ENCODE results near the gene TEPSIN. TPM values are rescaled to one million over a fixed set of nuclear protein-coding genes. Genes with fewer than 3 reads are reported as not detected.

TEPSIN gene
- total RNA-seq, 2 donors from 2014 or later: 47.9 to 61.7 TPM

DNA sequence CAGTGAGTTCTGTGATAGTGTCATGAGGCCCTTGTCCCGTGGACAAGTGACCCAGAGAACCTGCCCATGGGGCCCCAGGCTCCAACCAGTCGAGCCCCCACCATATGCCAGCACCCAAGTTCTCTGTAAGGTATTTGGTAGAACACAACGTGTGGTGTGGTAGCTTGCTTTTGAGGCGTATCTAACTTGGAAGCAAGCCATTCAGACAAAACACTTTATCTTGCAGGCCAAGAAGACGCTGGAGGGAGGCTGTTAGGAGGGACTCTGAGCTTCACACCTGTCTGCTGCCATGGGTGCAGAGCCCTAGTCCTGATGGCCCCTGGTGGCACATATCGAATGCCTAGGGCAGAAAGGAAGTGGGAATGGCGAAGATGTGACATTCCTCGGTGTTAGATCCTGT is 1.9 kb upstream of the TEPSIN start:
- Mint-ChIP-seq H3K36me3 (no peaks in the 10 kb centered on the region), H3K9me3 (no peaks in the 10 kb centered on the region), H3K4me3 (peak overlapping the region; percentile 87), H3K27ac (peak overlapping the region in 1 of 2 donors; percentile 75), H3K27me3 (no peaks in the 10 kb centered on the region), H3K4me1 (ENCODE audit: low read depth in 2 of 2) (peaks cover 23 to 32% of the 10 kb centered on the region in 2 donors)
- DNase-seq (ENCODE audit: low spot score): no peak
- no peak for ATAC-seq

GRCh38 chr17:81239714-81240555 is 1.1 kb upstream of the TEPSIN start:
- H3K9me3 Mint-ChIP-seq: no peaks in the 10 kb centered on the region
- ATAC-seq (no peak), DNase-seq (ENCODE audit: low spot score) (no peak)
- no peaks in the 10 kb centered on the region for H3K36me3 Mint-ChIP-seq
- peaks cover 25 to 36% of the 10 kb centered on the region in 2 donors for H3K4me1 Mint-ChIP-seq (ENCODE audit: low read depth in 2 of 2)
- H3K27me3 Mint-ChIP-seq: no peaks in the 10 kb centered on the region
- H3K4me3 Mint-ChIP-seq: peak overlapping the region; percentile 87
- H3K27ac Mint-ChIP-seq: peak overlapping the region; percentile 75 to 87

- Mint-ChIP-seq H3K27ac (peak overlapping the region in 1 of 2 donors; percentile 75), H3K9me3 (no peaks in the 10 kb centered on the region), H3K4me3 (peak overlapping the region; percentile 86), H3K4me1 (ENCODE audit: low read depth in 2 of 2) (peaks cover 25 to 40% of the 10 kb centered on the region in 2 donors), H3K27me3 (no peaks in the 10 kb centered on the region), H3K36me3 (no peaks in the 10 kb centered on the region)
- no peak for ATAC-seq
- no peak for DNase-seq (ENCODE audit: low spot score)
Measured at GRCh38 chr17:81238490-81238814, 403 bp downstream of the TEPSIN start.

- no peaks in the 10 kb centered on the region for H3K36me3 Mint-ChIP-seq
- H3K9me3 Mint-ChIP-seq: no peaks in the 10 kb centered on the region
- no peak for DNase-seq (ENCODE audit: low spot score)
- peaks cover 25 to 40% of the 10 kb centered on the region in 2 donors for H3K4me1 Mint-ChIP-seq (ENCODE audit: low read depth in 2 of 2)
- H3K27me3 Mint-ChIP-seq: no peaks in the 10 kb centered on the region
- H3K4me3 Mint-ChIP-seq: peak overlapping the region; percentile 86
- ATAC-seq: no peak
- no peak overlapping the region for H3K27ac Mint-ChIP-seq
Measured at GRCh38 chr17:81237591-81238489, 1.0 kb downstream of the TEPSIN start.

DNA sequence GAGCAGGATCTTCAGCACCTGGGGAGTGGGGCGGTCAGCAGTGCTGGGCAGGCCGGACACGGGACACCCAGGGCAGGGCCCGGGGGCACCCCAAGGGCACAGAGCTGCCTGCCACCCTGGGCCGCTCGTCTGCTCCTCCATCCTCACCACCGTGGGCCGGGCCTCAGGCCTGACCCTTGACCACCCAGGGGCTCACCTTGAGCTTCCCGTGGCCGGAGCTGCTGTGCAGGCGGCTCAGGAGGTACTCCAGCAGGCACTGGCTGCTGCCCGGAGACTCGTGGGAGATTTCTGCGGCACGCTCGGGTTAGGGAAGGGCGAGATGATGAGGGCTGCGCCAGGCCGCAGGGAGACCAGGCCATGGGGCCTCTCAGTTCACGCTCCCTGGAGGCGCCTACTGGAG is 2.1 kb downstream of the TEPSIN start:
- Mint-ChIP-seq H3K4me3 (no peak overlapping the region), H3K27me3 (no peaks in the 10 kb centered on the region), H3K4me1 (ENCODE audit: low read depth in 2 of 2) (peaks cover 18 to 36% of the 10 kb centered on the region in 2 donors), H3K27ac (no peak overlapping the region), H3K9me3 (no peaks in the 10 kb centered on the region), H3K36me3 (no peaks in the 10 kb centered on the region)
- ATAC-seq (no peak), DNase-seq (ENCODE audit: low spot score) (no peak)

GRCh38 chr17:81235822-81236740 is 2.8 kb downstream of the TEPSIN start:
- no peaks in the 10 kb centered on the region for H3K27me3 Mint-ChIP-seq
- H3K4me3 Mint-ChIP-seq: no peak overlapping the region
- DNase-seq (ENCODE audit: low spot score) (no peak), ATAC-seq (no peak)
- H3K4me1 Mint-ChIP-seq (ENCODE audit: low read depth in 2 of 2): peaks cover 13 to 29% of the 10 kb centered on the region in 2 donors
- peaks cover 1% of the 10 kb centered on the region for H3K36me3 Mint-ChIP-seq
- H3K27ac Mint-ChIP-seq: no peak overlapping the region
- no peaks in the 10 kb centered on the region for H3K9me3 Mint-ChIP-seq

DNA sequence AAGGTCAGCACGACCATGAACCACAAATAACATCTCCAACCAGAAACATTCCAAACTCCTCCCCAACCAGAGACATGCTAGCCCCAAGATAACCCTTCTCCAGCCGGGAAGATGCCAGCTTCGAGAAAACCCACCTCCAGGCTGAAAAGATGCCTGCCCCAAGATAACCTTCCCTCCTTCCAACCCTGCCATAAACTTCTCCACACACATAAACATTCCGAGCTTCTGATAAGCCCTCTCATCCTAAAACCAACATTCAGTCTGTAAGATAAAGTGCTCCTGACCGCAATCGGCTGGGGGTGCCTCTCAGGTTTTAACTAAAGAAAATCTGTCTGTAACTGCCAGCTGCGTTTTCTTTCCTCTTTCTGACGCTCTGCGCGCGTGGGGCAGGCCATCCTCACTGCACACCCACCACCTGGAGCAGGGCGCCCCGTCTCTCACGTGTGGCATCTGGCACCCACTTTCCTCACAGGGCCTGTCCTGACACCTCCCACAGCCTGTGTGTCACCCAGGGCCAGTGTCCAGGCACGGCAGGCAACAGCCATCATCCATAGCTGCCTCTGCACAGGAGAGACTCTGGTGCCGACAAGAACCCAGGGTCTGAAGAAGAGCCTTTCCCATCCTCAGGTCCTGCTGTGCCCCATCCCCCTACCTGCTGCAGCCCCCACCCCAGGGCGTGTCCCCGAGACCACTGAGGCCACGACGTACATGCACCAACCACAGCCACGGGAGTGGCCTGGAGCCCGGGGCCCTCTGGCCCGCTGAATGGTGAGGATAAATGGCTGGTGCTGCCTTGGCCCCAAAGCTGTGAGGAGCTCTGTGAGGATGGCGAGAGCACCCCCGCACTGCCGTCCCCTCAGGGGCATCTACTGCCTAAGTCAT is 3.7 kb downstream of the TEPSIN start:
- H3K4me1 Mint-ChIP-seq (ENCODE audit: low read depth in 2 of 2): peaks cover 7 to 28% of the 10 kb centered on the region in 2 donors
- H3K4me3 Mint-ChIP-seq: no peak overlapping the region
- no peak for DNase-seq (ENCODE audit: low spot score)
- ATAC-seq: no peak
- H3K36me3 Mint-ChIP-seq: peaks cover 6% of the 10 kb centered on the region
- H3K9me3 Mint-ChIP-seq: no peaks in the 10 kb centered on the region
- no peaks in the 10 kb centered on the region for H3K27me3 Mint-ChIP-seq
- no peak overlapping the region for H3K27ac Mint-ChIP-seq

GRCh38 chr17:81234506-81234855 is 4.4 kb downstream of the TEPSIN start:
- Mint-ChIP-seq H3K9me3 (no peaks in the 10 kb centered on the region), H3K27me3 (no peaks in the 10 kb centered on the region), H3K36me3 (peaks cover 12% of the 10 kb centered on the region), H3K4me3 (no peak overlapping the region), H3K4me1 (ENCODE audit: low read depth in 2 of 2) (peaks cover 7 to 28% of the 10 kb centered on the region in 2 donors), H3K27ac (no peak overlapping the region)
- ATAC-seq: no peak
- DNase-seq (ENCODE audit: low spot score): no peak

GRCh38 chr17:81233811-81234505 is 4.9 kb downstream of the TEPSIN start:
- Mint-ChIP-seq H3K36me3 (peaks cover 12% of the 10 kb centered on the region), H3K4me1 (ENCODE audit: low read depth in 2 of 2) (peaks cover 7 to 26% of the 10 kb centered on the region in 2 donors)

GRCh38 chr17:81233316-81233715 is 5.5 kb downstream of the TEPSIN start:
- peaks cover 7 to 25% of the 10 kb centered on the region in 2 donors for H3K4me1 Mint-ChIP-seq (ENCODE audit: low read depth in 2 of 2)
- no peaks in the 10 kb centered on the region for H3K9me3 Mint-ChIP-seq
- no peak overlapping the region for H3K27ac Mint-ChIP-seq
- peaks cover 12% of the 10 kb centered on the region for H3K36me3 Mint-ChIP-seq
- DNase-seq (ENCODE audit: low spot score) (no peak), ATAC-seq (no peak)
- H3K4me3 Mint-ChIP-seq: no peak overlapping the region
- no peaks in the 10 kb centered on the region for H3K27me3 Mint-ChIP-seq

More at GRCh38 chr17:81233811-81234505, 4.9 kb downstream of the TEPSIN start:
- H3K27me3 Mint-ChIP-seq: no peaks in the 10 kb centered on the region
- DNase-seq (ENCODE audit: low spot score) (no peak), ATAC-seq (no peak)
- no peak overlapping the region for H3K27ac Mint-ChIP-seq
- H3K9me3 Mint-ChIP-seq: no peaks in the 10 kb centered on the region
- H3K4me3 Mint-ChIP-seq: no peak overlapping the region

GRCh38 chr17:81232616-81233241 is 6.1 kb downstream of the TEPSIN start:
- Mint-ChIP-seq H3K36me3 (peaks cover 12% of the 10 kb centered on the region), H3K9me3 (no peaks in the 10 kb centered on the region), H3K27me3 (no peaks in the 10 kb centered on the region), H3K27ac (no peak overlapping the region), H3K4me3 (no peak overlapping the region), H3K4me1 (ENCODE audit: low read depth in 2 of 2) (peaks cover 11 to 24% of the 10 kb centered on the region in 2 donors)
- no peak for DNase-seq (ENCODE audit: low spot score)
- no peak for ATAC-seq

Measured in natural killer cell treated with Interleukin-12 subunit alpha and Interleukin-12 subunit beta and Interleukin-15 and Interleukin-18, amount 100 ng/mL, for 72 hours (primary cell).